A673 (cell line): ENCODE measurements around the gene COL2A1.

Experiments used
- CTCF ChIP-seq: fragments of 300-800, 200-600 bp; sonication (generic); conservative IDR thresholded peaks from 2 replicates; pipeline ENCODE4 v1.5.1; 2017; ENCODE audit warnings: low read depth, mild to moderate bottlenecking, antibody characterized with exemption, low read length, moderate library complexity, mixed read lengths
- EZH2 ChIP-seq: fragments of 200-600 bp; sonication (generic); IDR thresholded peaks from 2 replicates; pipeline ENCODE4 v1.6.1; 2017; ENCODE audit warnings: borderline replicate concordance, low read depth, mild to moderate bottlenecking, mixed read lengths, antibody characterized with exemption, low read length; ENCODE audit not compliant: poor library complexity, severe bottlenecking

GRCh38 chr12:48002773-48003218 is 1.5 kb downstream of the COL2A1 start:
- no peak for TF ChIP-seq CTCF
- peak; percentile 68 for TF ChIP-seq EZH2
